GM19351 (cell line): ENCODE results near the gene ALDH4A1.

Experiments
- ATAC-seq: cut with Tn5 transposase; IDR thresholded peaks from one replicate; pipeline ENCODE4 v1.9.1; 2021; ENCODE audit warnings: mild to moderate bottlenecking, moderate library complexity; ENCODE audit not compliant: unreplicated experiment

The ALDH4A1 gene

GRCh38 chr1:18923756-18924211, 21.4 kb upstream of the ALDH4A1 start:
- ATAC-seq, result no peak

GRCh38 chr1:18922848-18923755, 20.7 kb upstream of the ALDH4A1 start:
- no peak for ATAC-seq

- no peak for ATAC-seq
These were observed 20.0 kb upstream of the ALDH4A1 start for GRCh38 chr1:18922319-18922726.

GRCh38 chr1:18921516-18922251, 19.3 kb upstream of the ALDH4A1 start:
- no peak for ATAC-seq

- no peak for ATAC-seq
These were observed 18.6 kb upstream of the ALDH4A1 start for GRCh38 chr1:18920931-18921330.

- no peak for ATAC-seq
These were observed 17.6 kb upstream of the ALDH4A1 start for GRCh38 chr1:18919956-18920355.

- no peak for ATAC-seq
These were observed 17.0 kb upstream of the ALDH4A1 start for GRCh38 chr1:18919197-18919905.

- ATAC-seq, result no peak
These were observed 16.1 kb upstream of the ALDH4A1 start for GRCh38 chr1:18918417-18918816.

- no peak for ATAC-seq
These were observed 14.9 kb upstream of the ALDH4A1 start for GRCh38 chr1:18917071-18917799.

GRCh38 chr1:18915341-18915740, 13.0 kb upstream of the ALDH4A1 start:
- ATAC-seq, result no peak

GRCh38 chr1:18913065-18913835, 10.9 kb upstream of the ALDH4A1 start:
- ATAC-seq, result peak; percentile 54

- no peak for ATAC-seq
These were observed 10.2 kb upstream of the ALDH4A1 start for GRCh38 chr1:18912550-18912949.

- ATAC-seq, result no peak
These were observed 6.8 kb upstream of the ALDH4A1 start for GRCh38 chr1:18908911-18909771.

- ATAC-seq, result no peak
These were observed 5.8 kb upstream of the ALDH4A1 start for GRCh38 chr1:18907917-18908845.

GRCh38 chr1:18907021-18907916, 4.9 kb upstream of the ALDH4A1 start:
- no peak for ATAC-seq

GRCh38 chr1:18903291-18903756, 969 bp upstream of the ALDH4A1 start:
- no peak for ATAC-seq
